Neural cell (in vitro differentiated cells): Measurements from ENCODE around the gene CNGA1.

Experiments used
- CTCF ChIP-seq: fragments of 450-650 bp; IDR thresholded peaks from 2 replicates; pipeline ENCODE4 v1.5.1; 2014; ENCODE audit warnings: antibody characterized with exemption, mild to moderate bottlenecking, moderate library complexity; ENCODE audit not compliant: poor library complexity, severe bottlenecking
- EP300 ChIP-seq: fragments of 450-650 bp; conservative IDR thresholded peaks from 2 replicates; pipeline ENCODE4 v1.6.1; 2014; ENCODE audit warnings: antibody characterized with exemption, mild to moderate bottlenecking, moderate library complexity; ENCODE audit not compliant: poor library complexity, severe bottlenecking

GRCh38 chr4:48032721-48033120 lies 16.2 kb upstream of the CNGA1 start:
- no peak for TF ChIP-seq CTCF
- TF ChIP-seq EP300: no peak
